ENCODE results near the gene ELAC2.

The ELAC2 gene

GRCh38 chr17:13024016-13024415 is 6.2 kb upstream of the ELAC2 start:
- DNase-seq (ENCODE audit: extremely low spot score, insufficient read length, low read depth) = no peak
- FAIRE-seq = no peak

GRCh38 chr17:13016881-13017654 is 759 bp downstream of the ELAC2 start:
- FAIRE-seq (peak; percentile 46), DNase-seq (ENCODE audit: extremely low spot score, insufficient read length, low read depth) (no peak)

- DNase-seq (ENCODE audit: extremely low spot score, insufficient read length, low read depth) (no peak), FAIRE-seq (no peak)
These were observed 3.0 kb downstream of the ELAC2 start for GRCh38 chr17:13014801-13015200.

- FAIRE-seq = no peak
These were observed 6.9 kb downstream of the ELAC2 start for GRCh38 chr17:13010959-13011358.

GRCh38 chr17:13008461-13008860 is 9.4 kb downstream of the ELAC2 start:
- FAIRE-seq (no peak), DNase-seq (ENCODE audit: extremely low spot score, insufficient read length, low read depth) (no peak)

More at GRCh38 chr17:13010959-13011358, 6.9 kb downstream of the ELAC2 start:
- no peak for DNase-seq (ENCODE audit: extremely low spot score, insufficient read length, low read depth)

- DNase-seq (ENCODE audit: extremely low spot score, insufficient read length, low read depth) (no peak), FAIRE-seq (no peak)
These were observed 12.3 kb downstream of the ELAC2 start for GRCh38 chr17:13005530-13005929.

GRCh38 chr17:13004336-13004735 is 13.5 kb downstream of the ELAC2 start:
- no peak for FAIRE-seq
- no peak for DNase-seq (ENCODE audit: extremely low spot score, insufficient read length, low read depth)

- no peak for FAIRE-seq
- DNase-seq (ENCODE audit: extremely low spot score, insufficient read length, low read depth) = no peak
These were observed 13.9 kb downstream of the ELAC2 start for GRCh38 chr17:13003927-13004326.

GRCh38 chr17:13003454-13003851 is 14.4 kb downstream of the ELAC2 start:
- DNase-seq (ENCODE audit: extremely low spot score, insufficient read length, low read depth) = no peak
- no peak for FAIRE-seq

- DNase-seq (ENCODE audit: extremely low spot score, insufficient read length, low read depth) (no peak), FAIRE-seq (peak; percentile 68)
These were observed 14.9 kb downstream of the ELAC2 start for GRCh38 chr17:13002761-13003453.

- no peak for FAIRE-seq
These were observed 15.7 kb downstream of the ELAC2 start for GRCh38 chr17:13001991-13002615.

GRCh38 chr17:13000561-13000960 is 17.3 kb downstream of the ELAC2 start:
- no peak for FAIRE-seq

More at GRCh38 chr17:13001991-13002615, 15.7 kb downstream of the ELAC2 start:
- DNase-seq (ENCODE audit: extremely low spot score, insufficient read length, low read depth) = no peak

GRCh38 chr17:12998874-12999273 is 19.0 kb downstream of the ELAC2 start:
- no peak for FAIRE-seq
- no peak for DNase-seq (ENCODE audit: extremely low spot score, insufficient read length, low read depth)

More at GRCh38 chr17:13000561-13000960, 17.3 kb downstream of the ELAC2 start:
- DNase-seq (ENCODE audit: extremely low spot score, insufficient read length, low read depth) = no peak

GRCh38 chr17:12998461-12998860 is 19.4 kb downstream of the ELAC2 start:
- DNase-seq (ENCODE audit: extremely low spot score, insufficient read length, low read depth) = no peak
- no peak for FAIRE-seq

GRCh38 chr17:12996941-12997340 is 20.9 kb downstream of the ELAC2 start:
- no peak for FAIRE-seq

GRCh38 chr17:12996357-12996756 is 21.5 kb downstream of the ELAC2 start:
- no peak for FAIRE-seq
- DNase-seq (ENCODE audit: extremely low spot score, insufficient read length, low read depth) = no peak

More at GRCh38 chr17:12996941-12997340, 20.9 kb downstream of the ELAC2 start:
- DNase-seq (ENCODE audit: extremely low spot score, insufficient read length, low read depth) = no peak

GRCh38 chr17:12995896-12996295 is 21.9 kb downstream of the ELAC2 start:
- no peak for FAIRE-seq

GRCh38 chr17:12995106-12995895 is 22.5 kb downstream of the ELAC2 start:
- DNase-seq (ENCODE audit: extremely low spot score, insufficient read length, low read depth) = no peak
- no peak for FAIRE-seq

More at GRCh38 chr17:12995896-12996295, 21.9 kb downstream of the ELAC2 start:
- DNase-seq (ENCODE audit: extremely low spot score, insufficient read length, low read depth) = no peak

GRCh38 chr17:12994341-12995074 is 23.3 kb downstream of the ELAC2 start:
- DNase-seq (ENCODE audit: extremely low spot score, insufficient read length, low read depth) (no peak), FAIRE-seq (no peak)

Measured in GM18507 (cell line).